H9 (cell line): Measurements from ENCODE around the gene GRID1. TPM values are rescaled to one million over a fixed set of nuclear protein-coding genes. Genes with fewer than 3 reads are reported as not detected.

Experiments
- DNase-seq: peaks from one replicate; pipeline ENCODE4 v3.0.0-alpha.2; 2017
- H2AFZ ChIP-seq: one replicate; pipeline ENCODE4 v1.6.1; 2013; ENCODE audit warnings: mild to moderate bottlenecking, low read length, control low read depth, moderate library complexity
- H2AK5ac ChIP-seq: 2 replicates; pipeline ENCODE4 v1.6.1; 2013; ENCODE audit warnings: low read length, control low read depth, mixed read lengths; ENCODE audit not compliant: insufficient read length
- H2BK120ac ChIP-seq: one replicate; pipeline ENCODE4 v1.6.1; 2013; ENCODE audit warnings: low read depth, mild to moderate bottlenecking, low read length, control low read depth, inconsistent platforms; ENCODE audit not compliant: poor library complexity, severe bottlenecking
- H2BK12ac ChIP-seq: 2 replicates; pipeline ENCODE4 v1.6.1; 2013; ENCODE audit warnings: low read length, control low read depth, mixed read lengths, low read depth; ENCODE audit not compliant: insufficient read length
- H2BK15ac ChIP-seq: 2 replicates; pipeline ENCODE4 v1.6.1; 2013; ENCODE audit warnings: low read depth, low read length, control low read depth
- H2BK20ac ChIP-seq: one replicate; pipeline ENCODE4 v1.6.1; 2013; ENCODE audit warnings: low read depth, mild to moderate bottlenecking, low read length, control low read depth, inconsistent platforms; ENCODE audit not compliant: poor library complexity, severe bottlenecking
- H2BK5ac ChIP-seq: 2 replicates; pipeline ENCODE4 v1.6.1; 2013; ENCODE audit warnings: low read length, control low read depth, mixed read lengths; ENCODE audit not compliant: insufficient read length
- H3K14ac ChIP-seq: 2 replicates; pipeline ENCODE4 v1.6.1; 2013; ENCODE audit warnings: low read length, control low read depth; ENCODE audit not compliant: insufficient read depth
- H3K18ac ChIP-seq: 2 replicates; pipeline ENCODE4 v1.6.1; 2013; ENCODE audit warnings: low read depth, mild to moderate bottlenecking, mixed read lengths, low read length, control low read depth; ENCODE audit not compliant: insufficient read length
- H3K23ac ChIP-seq: 2 replicates; pipeline ENCODE4 v1.6.1; 2013; ENCODE audit warnings: low read length, control low read depth, mixed read lengths, low read depth; ENCODE audit not compliant: insufficient read length
- H3K23me2 ChIP-seq: 2 replicates; pipeline ENCODE4 v1.6.1; 2013; ENCODE audit warnings: low read depth, mild to moderate bottlenecking, mixed read lengths, low read length, control low read depth; ENCODE audit not compliant: insufficient read length, poor library complexity, severe bottlenecking
- H3K27ac ChIP-seq: 2 replicates; pipeline ENCODE4 v1.5.1; 2013; ENCODE audit warnings: low read length, control low read depth, mixed read lengths, low read depth; ENCODE audit not compliant: insufficient read length
- H3K27me3 ChIP-seq: 2 replicates; pipeline ENCODE4 v1.6.1; 2013; ENCODE audit warnings: low read length, control low read depth, inconsistent platforms; ENCODE audit not compliant: insufficient read depth
- H3K4ac ChIP-seq: 2 replicates; pipeline ENCODE4 v1.6.1; 2013; ENCODE audit warnings: low read depth, mild to moderate bottlenecking, control low read depth, inconsistent platforms, low read length, moderate library complexity
- H3K4me1 ChIP-seq: 2 replicates; pipeline ENCODE4 v1.6.1; 2013; ENCODE audit warnings: low read length, control low read depth, inconsistent platforms; ENCODE audit not compliant: insufficient read depth
- H3K4me2 ChIP-seq: 2 replicates; pipeline ENCODE4 v1.6.1; 2013; ENCODE audit warnings: low read length, control low read depth, mixed read lengths; ENCODE audit not compliant: insufficient read length, insufficient read depth
- H3K56ac ChIP-seq: 2 replicates; pipeline ENCODE4 v1.6.1; 2013; ENCODE audit warnings: low read depth, mild to moderate bottlenecking, mixed read lengths, low read length, control low read depth; ENCODE audit not compliant: insufficient read length
- H3K79me1 ChIP-seq: 2 replicates; pipeline ENCODE4 v1.6.1; 2013; ENCODE audit warnings: low read depth, mild to moderate bottlenecking, moderate library complexity, low read length, control low read depth, inconsistent platforms; ENCODE audit not compliant: insufficient read depth, poor library complexity, severe bottlenecking
- H3K79me2 ChIP-seq: 2 replicates; pipeline ENCODE4 v1.6.1; 2013; ENCODE audit warnings: low read length, control low read depth, inconsistent platforms; ENCODE audit not compliant: insufficient read depth
- H3K9ac ChIP-seq: 2 replicates; pipeline ENCODE4 v1.6.1; 2013; ENCODE audit warnings: low read length, control low read depth, mixed read lengths; ENCODE audit not compliant: insufficient read length; ENCODE audit errors: extremely low read depth
- H3K9me3 ChIP-seq: one replicate; pipeline ENCODE4 v1.6.1; 2013; ENCODE audit warnings: low read depth, low read length, inconsistent platforms; ENCODE audit not compliant: control insufficient read depth
- H3T11ph ChIP-seq: one replicate; pipeline ENCODE4 v1.6.1; 2013; ENCODE audit warnings: mild to moderate bottlenecking, low read length, control low read depth, inconsistent platforms
- H4K20me1 ChIP-seq: one replicate; pipeline ENCODE4 v1.6.1; 2013; ENCODE audit not compliant: control insufficient read depth, insufficient read length, insufficient read depth
- H4K5ac ChIP-seq: 2 replicates; pipeline ENCODE4 v1.6.1; 2013; ENCODE audit warnings: low read depth, mild to moderate bottlenecking, mixed read lengths, low read length, control low read depth; ENCODE audit not compliant: insufficient read length
- H4K8ac ChIP-seq: replicated peaks from 2 replicates; pipeline ENCODE4 v1.6.1; 2013; ENCODE audit warnings: low read length, control low read depth, mixed read lengths, low read depth; ENCODE audit not compliant: insufficient read length
- H4K91ac ChIP-seq: 2 replicates; pipeline ENCODE4 v1.6.1; 2013; ENCODE audit warnings: low read depth, mild to moderate bottlenecking, moderate library complexity, mixed read lengths, low read length, control low read depth; ENCODE audit not compliant: insufficient read length
- H3K27ac Mint-ChIP-seq, 3 experiments: 2 replicates in 2 of 3; 3 replicates in 1 of 3; pipeline ENCODE4 v1.8.0; 2020 to 2021; ENCODE audit warnings: mixed read lengths in 3 of 3, mild to moderate bottlenecking in 1 of 3, moderate library complexity in 1 of 3
- H3K27me3 Mint-ChIP-seq: 2 replicates; pipeline ENCODE4 v1.8.0; 2021; ENCODE audit warnings: low read depth, mild to moderate bottlenecking, moderate library complexity, mixed read lengths
- H3K36me3 Mint-ChIP-seq, 3 experiments: 2 replicates in 2 of 3; 3 replicates in 1 of 3; pipeline ENCODE4 v1.8.0; 2020 to 2021; ENCODE audit warnings: low read depth in 3 of 3, mixed read lengths in 3 of 3; ENCODE audit not compliant: insufficient read depth in 1 of 3
- H3K4me1 Mint-ChIP-seq, 2 experiments: 2 replicates each; pipeline ENCODE4 v1.8.0; 2020; ENCODE audit warnings: mixed read lengths in 2 of 2
- H3K4me3 Mint-ChIP-seq, 2 experiments: 2 replicates in 1 of 2; 3 replicates in 1 of 2; pipeline ENCODE4 v1.8.0; 2020 to 2021; ENCODE audit warnings: mild to moderate bottlenecking in 2 of 2, mixed read lengths in 2 of 2, moderate library complexity in 1 of 2
- H3K9me3 Mint-ChIP-seq, 2 experiments: 2 replicates in 1 of 2; 3 replicates in 1 of 2; pipeline ENCODE4 v1.8.0; 2020; ENCODE audit warnings: mild to moderate bottlenecking in 2 of 2, mixed read lengths in 2 of 2, moderate library complexity in 1 of 2
- CTCF ChIP-seq: fragments of 200-600 bp; sonication (generic); conservative IDR thresholded peaks from 3 replicates; pipeline ENCODE4 v1.8.0; 2021; ENCODE audit warnings: antibody characterized with exemption, mild to moderate bottlenecking
- WGBS: extraction: QIAGEN DNeasy Blood & Tissue Kit; methylation state at CpG from one replicate; pipeline ENCODE4 v1.1.7; 2013; ENCODE audit warnings: missing lambda C conversion rate, low lambda C conversion rate, mixed read lengths; ENCODE audit not compliant: insufficient read length; ENCODE audit errors: extremely low coverage; 5-methylcytosine and 5-hydroxymethylcytosine counted together
- total RNA-seq: library from RNA; stranded (reverse); gene quantifications from 2 replicates; pipeline ENCODE4 v1.2.1, GENCODE V29; 2021

GRID1 gene
- total RNA-seq, 1 experiment from 2014 or later, result 0.35 TPM

GRCh38 chr10:86364491-86365345, 1.9 kb downstream of the GRID1 start:
- TF ChIP-seq CTCF, result no peak
- no CpG with 5 or more reads among the region's 46 CpGs for WGBS
- Histone ChIP-seq H3K23me2 (peaks cover 18% of the 10 kb centered on the region), H3T11ph (no peak overlapping the region), H2BK15ac (no peak overlapping the region), H2BK120ac (no peak overlapping the region), H3K27me3 (peaks cover 63% of the 10 kb centered on the region), H3K4me2 (peak overlapping the region; percentile 13), H3K9me3 (no peaks in the 10 kb centered on the region), H4K5ac (no peak overlapping the region), H3K4me1 (no peaks in the 10 kb centered on the region), H3K27ac (no peak overlapping the region), H2BK5ac (no peak overlapping the region), H4K91ac (no peak overlapping the region), H4K20me1 (peaks cover 5% of the 10 kb centered on the region), H3K14ac (no peak overlapping the region), H2BK12ac (no peak overlapping the region), H4K8ac (no peak overlapping the region), H3K18ac (no peak overlapping the region), H2AFZ (no peak overlapping the region), H3K23ac (no peak overlapping the region), H2AK5ac (no peak overlapping the region), H3K79me2 (no peaks in the 10 kb centered on the region), H3K9ac (no peak overlapping the region), H3K56ac (no peak overlapping the region), H3K4ac (no peak overlapping the region), H2BK20ac (no peak overlapping the region), H3K79me1 (no peaks in the 10 kb centered on the region)
- Mint-ChIP-seq H3K36me3 (no peaks in the 10 kb centered on the region), H3K9me3 (peaks cover 0 to 2% of the 10 kb centered on the region in 2 experiments; a peak in 1 of 5 replicates), H3K27ac (no peak overlapping the region), H3K27me3 (peaks cover 90% of the 10 kb centered on the region), H3K4me3 (peak overlapping the region; percentile 52 to 76), H3K4me1 (peaks cover 15 to 30% of the 10 kb centered on the region in 2 experiments)
- peak; percentile 77 for DNase-seq
